Mucosa of descending colon (tissue), 3 donors: ENCODE measurements around the gene NRG2. TPM values are rescaled to one million over a fixed set of nuclear protein-coding genes. Genes with fewer than 3 reads are reported as not detected.

Source experiments
- ATAC-seq: fragments of 200-7000 bp; cut with Tn5 transposase; one replicate; pipeline ENCODE4 v1.9.1; 2020; ENCODE audit warnings: mild to moderate bottlenecking, moderate library complexity
- DNase-seq, 3 donors: peaks; one replicate each; pipeline ENCODE4 v3.0.0-alpha.2; 2020
- H3K36me3 ChIP-seq: fragments of 200-600 bp; one replicate; pipeline ENCODE4 v1.8.0; 2021; ENCODE audit warnings: low read depth, mild to moderate bottlenecking
- H3K4me1 ChIP-seq: fragments of 200-600 bp; one replicate; pipeline ENCODE4 v1.8.0; 2021; ENCODE audit warnings: low read depth, mild to moderate bottlenecking
- H3K4me3 ChIP-seq: fragments of 200-600 bp; one replicate; pipeline ENCODE4 v1.8.0; 2021; ENCODE audit warnings: mild to moderate bottlenecking
- H3K9me3 ChIP-seq: fragments of 200-600 bp; one replicate; pipeline ENCODE4 v1.8.0; 2021; ENCODE audit warnings: mild to moderate bottlenecking
- CTCF ChIP-seq: fragments of 200-600 bp; IDR thresholded peaks from one replicate; pipeline ENCODE4 v1.8.0; 2022; ENCODE audit warnings: antibody characterized with exemption, mild to moderate bottlenecking
- intact Hi-C, 2 donors: fragments of 100-400 bp; cut with DNase I in 1 of 2; cut with micrococcal nuclease in 1 of 2; formaldehyde crosslinking; loops; one replicate each; pipeline versions ENCODE4 v1.11.0 to v1.11.1; 2022; cut with DNase I, micrococcal nuclease
- total RNA-seq, 3 donors: library from RNA; stranded (reverse); fragmentation: NEBNext Ultra II Directional in 2 of 3; extraction: Animal tissue kit (Norgen Biotek cat#: 25700) in 2 of 3; gene quantifications; one replicate each; pipeline versions ENCODE4 v1.2.1 to v1.2.4, GENCODE V29; 2021 to 2023
- donor health status: DM: no; HTN: no; CAD: no; lungs with moderate emphysema.
- donor health status: DM: no; HTN: no; CAD: no.
- donor health status: DM: no; HTN: yes; CAD: no.

NRG2 gene
- total RNA-seq, 3 donors from 2014 or later = 0.52 to 7.3 (median 0.89) TPM

DNA sequence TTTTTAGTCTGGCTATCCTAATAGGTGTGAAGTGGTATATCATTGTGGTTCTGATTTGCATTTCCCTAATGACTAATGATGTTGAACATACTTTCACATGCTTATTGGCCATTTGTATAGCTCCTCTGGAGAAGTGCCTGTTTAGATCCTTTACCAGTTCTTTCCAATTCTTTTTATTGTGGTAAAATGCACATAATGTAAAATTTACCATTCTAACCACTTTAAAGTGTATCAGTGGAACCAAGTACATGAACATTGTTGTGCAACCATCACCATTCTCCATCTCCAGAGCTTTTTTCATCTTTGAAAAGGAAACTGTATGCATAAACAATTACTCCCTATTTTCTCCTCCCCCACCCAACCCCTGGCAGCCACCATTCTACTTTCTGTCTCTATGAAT lies 95.4 kb downstream of the NRG2 start:
- no peak for TF ChIP-seq CTCF
- Histone ChIP-seq H3K9me3 (no peaks in the 10 kb centered on the region), H3K4me1 (no peaks in the 10 kb centered on the region), H3K36me3 (no peaks in the 10 kb centered on the region), H3K4me3 (no peak overlapping the region)
- ATAC-seq (no peak), DNase-seq (no peak)
- intact Hi-C loops = no loop called here

DNA sequence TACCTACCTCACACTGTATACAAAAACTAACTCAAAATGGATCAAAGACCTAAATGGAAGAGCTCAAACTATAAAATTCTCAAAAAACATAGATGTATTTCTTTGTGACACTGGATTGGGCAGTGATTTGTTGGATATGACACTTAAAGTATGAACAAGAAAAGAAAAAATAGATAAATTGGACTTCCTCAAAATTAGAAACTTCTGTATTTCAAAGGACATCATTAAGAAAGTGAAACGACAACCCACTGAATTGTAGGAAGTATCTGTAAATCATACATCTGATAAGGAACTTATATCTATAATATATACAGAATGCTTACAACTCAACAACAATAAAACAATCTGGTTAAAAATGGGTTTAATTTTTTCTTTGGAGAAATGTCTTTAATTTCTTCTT lies 96.7 kb downstream of the NRG2 start:
- no peak for ATAC-seq

GRCh38 chr5:139946006-139946405 lies 97.1 kb downstream of the NRG2 start:
- TF ChIP-seq CTCF = no peak
- Histone ChIP-seq H3K4me1 (no peaks in the 10 kb centered on the region), H3K36me3 (no peaks in the 10 kb centered on the region), H3K4me3 (no peak overlapping the region), H3K9me3 (peaks cover 4% of the 10 kb centered on the region)
- no peak for ATAC-seq
- intact Hi-C loops = no loop called here
- no peak for DNase-seq

More for the DNA sequence above, 96.7 kb downstream of the NRG2 start:
- Histone ChIP-seq H3K36me3 (no peaks in the 10 kb centered on the region), H3K4me3 (no peak overlapping the region), H3K4me1 (no peaks in the 10 kb centered on the region), H3K9me3 (peaks cover 4% of the 10 kb centered on the region)
- DNase-seq = no peak
- TF ChIP-seq CTCF = no peak
- intact Hi-C loops = no loop called here

DNA sequence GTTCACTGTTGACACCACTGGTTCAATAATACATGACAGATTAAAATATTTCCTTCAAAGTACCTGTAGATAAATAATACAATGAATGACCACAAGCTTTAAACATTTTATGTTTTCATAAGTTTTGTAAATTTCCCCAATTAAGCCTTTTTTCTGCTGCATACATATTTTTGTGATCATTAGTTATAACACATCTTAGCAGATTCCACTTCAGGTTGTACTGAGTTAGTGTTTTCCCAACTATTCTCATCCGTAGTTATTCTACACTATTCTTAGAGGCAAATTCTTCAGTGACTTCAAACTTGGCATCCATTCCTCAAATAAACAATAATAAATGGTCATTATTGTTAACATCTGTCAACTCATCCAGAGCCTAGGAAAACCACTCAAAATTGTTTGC lies 100.9 kb downstream of the NRG2 start:
- Histone ChIP-seq H3K4me3 (no peak overlapping the region), H3K36me3 (no peaks in the 10 kb centered on the region), H3K9me3 (peaks cover 8% of the 10 kb centered on the region), H3K4me1 (no peaks in the 10 kb centered on the region)
- DNase-seq (no peak), ATAC-seq (no peak)
- intact Hi-C loops = no loop called here
- no peak for TF ChIP-seq CTCF

- H3K36me3 ChIP-seq = no peaks in the 10 kb centered on the region
- TF ChIP-seq CTCF = no peak
- H3K4me1 ChIP-seq = no peaks in the 10 kb centered on the region
- H3K4me3 ChIP-seq = no peak overlapping the region
- ATAC-seq (no peak), DNase-seq (no peak)
- no peaks in the 10 kb centered on the region for H3K9me3 ChIP-seq
- intact Hi-C loops = no loop called here
These were observed 112.7 kb downstream of the NRG2 start for GRCh38 chr5:139930406-139930805.
